Medulla oblongata (tissue), 1 donor: ENCODE measurements around the gene ZNF470.

Source experiments
- DNase-seq: peaks from one replicate; pipeline ENCODE4 v3.0.0-alpha.2; 2015; ENCODE audit errors: extremely low spot score

The ZNF470 gene

DNA sequence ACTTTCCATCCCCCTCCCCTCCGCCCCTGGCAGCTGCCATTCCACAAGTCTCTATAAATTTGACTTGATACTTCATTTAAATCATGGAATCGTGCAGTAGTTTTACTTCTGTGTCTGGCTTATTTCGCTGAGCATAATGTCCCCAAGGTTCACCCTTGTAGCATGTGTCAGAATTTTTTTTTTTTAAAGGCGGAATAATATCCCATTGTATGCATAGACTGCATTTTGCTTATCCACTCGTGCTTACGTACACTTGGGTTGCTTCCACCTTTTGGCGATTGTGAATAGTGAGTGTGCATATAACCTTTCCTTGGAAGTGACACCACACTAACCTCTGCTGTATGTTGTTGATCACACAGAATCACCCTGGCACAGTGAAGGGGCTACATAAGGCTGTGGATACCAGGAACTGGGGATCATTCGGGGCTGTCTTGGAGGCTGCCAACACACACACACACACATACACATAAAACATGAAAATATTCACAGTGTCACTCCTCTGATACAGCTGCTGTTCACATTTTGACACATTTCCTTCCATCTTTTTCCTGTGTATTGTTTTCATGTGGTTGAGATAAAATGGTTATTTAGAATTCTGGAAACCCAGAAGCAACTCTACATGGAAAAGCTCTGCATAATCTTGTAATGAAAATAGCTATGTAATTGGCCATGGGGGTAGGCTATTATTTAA, 41.2 kb downstream of the ZNF470 start:
- no peak for DNase-seq

DNA sequence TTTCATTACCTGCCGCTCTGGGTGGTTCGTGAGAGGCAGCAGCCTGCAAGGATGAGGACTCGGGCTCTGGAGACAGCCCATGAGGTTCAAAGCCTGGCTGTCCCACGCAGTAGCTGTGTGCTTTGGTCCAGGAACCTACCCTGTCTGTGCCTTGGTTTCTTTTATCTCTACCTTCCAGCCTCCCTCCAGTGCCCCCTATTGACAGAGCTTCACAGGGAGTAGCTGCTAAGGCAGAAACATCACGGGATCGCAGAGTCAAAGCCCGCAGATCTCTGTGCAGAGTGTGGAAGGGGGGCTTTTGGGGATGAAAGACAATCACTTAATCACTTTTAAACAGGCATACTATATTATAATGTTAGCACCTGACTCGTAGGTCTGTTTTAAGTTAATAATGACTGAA, 44.0 kb downstream of the ZNF470 start:
- DNase-seq, result peak; percentile 11

DNA sequence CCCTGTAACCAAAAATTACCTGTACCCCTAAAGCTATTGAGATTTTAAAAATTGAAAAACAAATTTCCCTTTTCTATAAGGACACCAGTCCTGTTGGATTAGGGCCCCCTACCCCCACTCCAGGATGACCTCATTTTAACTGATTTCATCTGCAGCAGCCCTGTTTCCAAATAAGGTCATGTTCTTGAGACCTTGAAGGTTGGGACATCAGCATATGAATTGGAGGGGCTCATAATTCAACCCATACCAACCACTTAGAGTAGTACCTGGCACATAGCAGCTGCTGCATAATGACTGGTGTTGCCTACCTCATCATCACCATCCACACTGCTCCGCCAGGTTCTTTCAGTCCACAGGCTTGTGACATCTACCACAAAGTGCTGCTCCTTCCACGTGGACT, 45.5 kb downstream of the ZNF470 start:
- no peak for DNase-seq

DNA sequence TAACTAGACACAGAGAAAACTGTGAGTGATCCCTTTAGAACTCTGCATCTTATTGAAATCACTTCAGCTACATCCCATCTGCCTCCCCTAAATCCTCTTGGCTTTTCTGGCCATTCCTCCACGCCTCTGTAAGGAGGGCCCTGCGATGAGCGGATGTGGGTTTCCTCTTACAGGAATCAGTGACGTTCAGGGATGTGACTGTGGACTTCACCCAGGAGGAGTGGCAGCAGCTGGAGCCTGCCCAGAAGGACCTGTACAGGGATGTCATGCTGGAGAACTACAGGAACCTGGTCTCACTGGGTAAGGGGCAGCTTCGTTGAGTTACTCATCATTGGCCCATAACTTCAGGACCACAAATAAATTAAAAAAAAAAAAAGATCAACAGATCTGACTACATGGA, 46.4 kb downstream of the ZNF470 start:
- DNase-seq, result no peak

DNA sequence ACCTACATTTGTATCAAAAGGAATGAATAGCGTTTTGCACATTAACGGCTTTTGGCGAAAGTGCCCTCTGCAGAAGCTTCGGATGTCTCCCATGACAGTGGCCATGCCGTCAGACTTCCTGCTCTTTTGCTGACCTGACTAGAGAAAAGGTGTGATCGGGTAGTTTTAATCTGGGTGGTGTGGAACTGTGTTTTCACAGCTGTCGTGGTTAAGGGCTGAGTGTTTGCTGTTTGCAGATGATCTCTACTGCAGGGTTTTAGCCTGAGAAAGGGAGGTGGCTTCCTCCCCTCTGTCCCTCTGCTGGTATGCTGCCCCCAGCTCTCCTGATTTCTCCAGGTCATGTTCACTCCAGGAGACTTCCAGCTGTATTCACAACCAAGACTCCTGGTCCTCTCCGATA, 50.3 kb downstream of the ZNF470 start:
- DNase-seq, result no peak

DNA sequence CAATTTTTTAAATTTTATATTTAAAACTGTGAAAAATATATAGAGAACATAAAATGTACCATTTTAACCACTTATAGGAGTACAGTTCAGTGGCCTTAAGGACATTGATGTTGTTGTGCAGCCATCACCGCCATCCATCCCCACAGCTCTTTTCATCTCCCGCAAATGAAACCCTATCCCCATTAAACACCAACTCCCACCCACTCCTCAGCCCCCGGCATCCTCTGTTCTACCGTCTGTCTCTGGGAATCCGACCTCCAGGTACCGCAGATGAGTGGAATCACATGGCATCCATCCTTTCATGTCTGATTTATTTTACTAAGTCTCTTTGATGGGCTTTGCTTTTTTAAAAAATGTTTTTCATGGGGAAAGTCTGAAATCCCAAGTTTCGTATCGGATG, 51.9 kb downstream of the ZNF470 start:
- DNase-seq, result no peak

DNA sequence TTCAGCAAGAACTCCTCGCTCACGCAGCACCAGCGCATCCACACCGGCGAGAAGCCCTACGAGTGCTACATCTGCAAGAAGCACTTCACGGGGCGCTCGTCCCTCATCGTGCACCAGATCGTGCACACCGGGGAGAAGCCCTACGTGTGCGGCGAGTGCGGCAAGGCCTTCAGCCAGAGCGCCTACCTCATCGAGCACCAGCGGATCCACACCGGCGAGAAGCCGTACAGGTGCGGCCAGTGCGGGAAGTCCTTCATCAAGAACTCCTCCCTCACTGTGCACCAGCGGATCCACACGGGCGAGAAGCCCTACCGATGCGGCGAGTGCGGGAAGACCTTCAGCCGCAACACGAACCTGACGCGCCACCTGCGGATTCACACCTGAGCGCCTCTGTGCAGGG, 55.1 kb downstream of the ZNF470 start:
- no peak for DNase-seq

DNA sequence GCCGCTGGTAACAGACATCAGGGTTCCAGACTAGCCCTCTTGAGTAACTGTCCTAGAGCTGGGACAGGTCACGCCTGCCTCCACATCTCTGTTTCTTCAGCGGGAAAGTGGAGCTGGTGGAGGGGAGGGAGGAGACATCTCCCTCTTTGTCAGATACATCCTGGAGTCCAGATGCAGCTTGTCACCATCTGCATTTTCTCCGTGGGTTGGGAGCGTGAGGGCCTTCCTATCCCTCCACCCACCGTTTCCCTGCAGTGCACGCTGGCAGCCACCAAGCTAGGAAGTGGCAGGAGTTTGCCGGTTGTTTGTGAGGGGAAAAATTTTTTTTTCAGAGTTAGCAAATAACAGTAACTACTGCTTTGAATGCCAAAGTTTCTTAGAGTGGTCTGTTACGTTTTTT, 55.7 kb downstream of the ZNF470 start:
- no peak for DNase-seq

DNA sequence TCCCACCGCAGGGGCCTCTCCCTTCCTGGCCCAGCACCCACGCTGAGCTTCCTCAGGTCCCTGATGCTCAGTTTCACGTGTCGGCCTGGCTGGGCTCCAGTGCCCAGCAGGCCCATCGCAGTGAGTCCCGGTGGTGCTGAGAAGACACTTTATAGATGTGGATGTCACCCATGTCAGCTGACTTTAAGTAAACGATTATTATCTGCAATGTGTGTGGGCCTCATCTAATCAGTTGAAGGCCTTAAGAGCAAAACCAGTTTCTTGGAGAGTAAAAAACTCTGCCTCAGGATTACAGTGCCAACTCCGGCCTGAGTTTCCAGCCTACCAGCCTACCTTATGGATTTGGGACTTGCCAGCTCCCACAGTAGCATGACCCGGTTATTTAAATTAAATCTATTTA, 58.4 kb downstream of the ZNF470 start:
- DNase-seq, result no peak

DNA sequence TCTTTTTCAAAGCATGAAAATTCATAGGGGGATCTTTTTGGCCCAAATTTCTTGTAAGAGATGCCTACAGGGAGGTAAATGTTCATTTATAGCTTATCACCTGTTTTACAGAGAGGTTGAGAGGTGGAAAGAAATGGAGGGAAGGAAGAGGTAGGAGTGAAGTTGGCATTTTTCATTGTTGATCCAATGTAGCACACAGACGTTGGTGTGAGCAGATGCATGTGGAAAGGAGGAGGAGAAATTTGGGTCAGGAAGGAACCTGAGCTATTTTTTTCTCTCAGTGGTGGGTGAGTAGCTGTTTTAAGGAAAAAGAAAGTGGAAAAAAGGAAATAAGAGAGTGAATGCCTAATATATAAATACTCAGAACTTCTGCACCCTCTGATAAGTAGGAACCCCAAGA, 65.8 kb downstream of the ZNF470 start:
- no peak for DNase-seq

DNA sequence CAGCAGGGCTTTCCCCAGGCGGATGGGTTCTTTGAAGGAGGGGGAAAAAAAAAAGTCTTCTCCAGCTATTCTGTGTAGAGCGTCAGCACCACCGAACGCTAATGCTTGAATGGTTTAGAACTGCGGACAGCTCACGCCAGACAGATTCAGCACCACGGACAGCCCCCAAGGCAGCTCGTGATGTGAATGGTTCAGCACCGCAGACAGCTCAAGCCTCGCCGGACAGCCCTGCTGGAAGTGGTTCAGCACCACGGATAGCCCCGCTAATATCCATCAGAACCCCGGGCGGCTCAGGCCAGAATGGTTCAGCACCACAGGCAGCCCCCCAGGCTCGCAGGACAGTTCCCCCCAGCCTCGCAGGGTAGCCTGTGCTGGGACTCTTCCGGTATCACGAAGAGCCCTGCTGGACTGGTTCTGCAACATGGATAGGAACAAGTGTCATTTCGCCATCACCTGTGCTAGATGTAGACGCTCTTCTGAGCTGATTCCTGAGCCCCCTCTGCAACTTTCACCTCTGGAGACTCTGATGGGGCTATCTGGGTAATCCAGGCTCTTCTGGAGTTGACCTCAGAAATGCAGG, 70.8 kb downstream of the ZNF470 start:
- peak; percentile 78 for DNase-seq
